Measurements from ENCODE around the gene TFCP2L1. TPM values are rescaled to one million over a fixed set of nuclear protein-coding genes. Genes with fewer than 3 reads are reported as not detected.

Gene TFCP2L1
- total RNA-seq, 1 donor from 2014 or later: not detected

- H3K4me3 Mint-ChIP-seq (ENCODE audit: low read depth): no peak overlapping the region
- intact Hi-C loops (cut with micrococcal nuclease): no loop called here
- H3K27me3 Mint-ChIP-seq (ENCODE audit: low read depth): peaks cover 5% of the 10 kb centered on the region
These were observed 31.9 kb downstream of the TFCP2L1 start for GRCh38 chr2:121253021-121253673.

GRCh38 chr2:121251497-121251896, 33.5 kb downstream of the TFCP2L1 start:
- Mint-ChIP-seq H3K27me3 (ENCODE audit: low read depth) (peaks cover 2% of the 10 kb centered on the region), H3K36me3 (ENCODE audit: low read depth) (no peaks in the 10 kb centered on the region), H3K9me3 (no peaks in the 10 kb centered on the region), H3K4me1 (ENCODE audit: low read depth) (no peaks in the 10 kb centered on the region), H3K4me3 (ENCODE audit: low read depth) (no peak overlapping the region), H3K27ac (no peak overlapping the region)
- intact Hi-C loops (cut with micrococcal nuclease): no loop called here
- no peak for DNase-seq (ENCODE audit: low spot score)

More at GRCh38 chr2:121253021-121253673, 31.9 kb downstream of the TFCP2L1 start:
- no peak overlapping the region for H3K27ac Mint-ChIP-seq
- H3K36me3 Mint-ChIP-seq (ENCODE audit: low read depth): no peaks in the 10 kb centered on the region
- peaks cover 4% of the 10 kb centered on the region for H3K4me1 Mint-ChIP-seq (ENCODE audit: low read depth)
- no peaks in the 10 kb centered on the region for H3K9me3 Mint-ChIP-seq
- DNase-seq (ENCODE audit: low spot score): no peak

DNA sequence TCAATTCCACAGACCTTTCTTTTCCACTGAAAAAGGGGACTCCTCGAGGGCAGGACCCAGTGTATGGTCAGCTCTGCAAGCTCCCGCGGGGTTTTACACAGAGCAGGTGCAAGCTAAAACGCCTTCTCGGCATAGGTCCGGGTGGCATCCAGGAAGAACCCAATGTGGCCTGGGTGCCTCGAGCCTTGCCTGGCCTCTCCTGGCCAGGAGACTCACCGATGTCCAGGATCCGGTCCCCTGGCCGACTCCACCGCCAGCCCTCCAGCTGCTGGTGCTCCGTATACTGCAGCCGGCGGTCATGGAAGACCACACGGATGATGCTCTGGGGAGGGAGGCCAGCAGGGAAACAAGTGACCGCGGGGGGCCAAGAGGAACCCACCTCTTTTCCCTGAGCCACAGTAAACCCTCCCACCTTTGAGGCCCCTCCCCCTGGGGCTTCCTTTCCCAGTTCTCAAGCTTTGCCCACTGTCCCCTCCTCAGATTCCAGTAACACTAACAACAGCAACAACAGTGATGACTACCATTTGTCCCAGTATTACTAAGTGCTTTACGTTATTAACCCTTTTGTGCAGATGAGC, 36.1 kb downstream of the TFCP2L1 start:
- no peaks in the 10 kb centered on the region for H3K4me1 Mint-ChIP-seq (ENCODE audit: low read depth)
- no peak overlapping the region for H3K27ac Mint-ChIP-seq
- no peaks in the 10 kb centered on the region for H3K36me3 Mint-ChIP-seq (ENCODE audit: low read depth)
- H3K27me3 Mint-ChIP-seq (ENCODE audit: low read depth): peaks cover 2% of the 10 kb centered on the region
- H3K4me3 Mint-ChIP-seq (ENCODE audit: low read depth): no peak overlapping the region
- intact Hi-C loops (cut with micrococcal nuclease): no loop called here
- no peak for DNase-seq (ENCODE audit: low spot score)
- H3K9me3 Mint-ChIP-seq: no peaks in the 10 kb centered on the region

GRCh38 chr2:121247971-121248370, 37.0 kb downstream of the TFCP2L1 start:
- Mint-ChIP-seq H3K27me3 (ENCODE audit: low read depth) (peaks cover 2% of the 10 kb centered on the region), H3K4me3 (ENCODE audit: low read depth) (no peak overlapping the region), H3K36me3 (ENCODE audit: low read depth) (no peaks in the 10 kb centered on the region), H3K27ac (no peak overlapping the region), H3K4me1 (ENCODE audit: low read depth) (no peaks in the 10 kb centered on the region), H3K9me3 (no peaks in the 10 kb centered on the region)
- intact Hi-C loops (cut with micrococcal nuclease): no loop called here
- DNase-seq (ENCODE audit: low spot score): no peak

GRCh38 chr2:121247534-121247933, 37.5 kb downstream of the TFCP2L1 start:
- no peaks in the 10 kb centered on the region for H3K36me3 Mint-ChIP-seq (ENCODE audit: low read depth)
- H3K4me1 Mint-ChIP-seq (ENCODE audit: low read depth): no peaks in the 10 kb centered on the region
- no peak for DNase-seq (ENCODE audit: low spot score)
- no peak overlapping the region for H3K27ac Mint-ChIP-seq
- no peak overlapping the region for H3K4me3 Mint-ChIP-seq (ENCODE audit: low read depth)
- H3K27me3 Mint-ChIP-seq (ENCODE audit: low read depth): peaks cover 2% of the 10 kb centered on the region
- H3K9me3 Mint-ChIP-seq: no peaks in the 10 kb centered on the region
- intact Hi-C loops (cut with micrococcal nuclease): no loop called here

GRCh38 chr2:121246704-121247255, 38.2 kb downstream of the TFCP2L1 start:
- Mint-ChIP-seq H3K4me1 (ENCODE audit: low read depth) (no peaks in the 10 kb centered on the region), H3K27ac (no peak overlapping the region), H3K4me3 (ENCODE audit: low read depth) (no peak overlapping the region), H3K9me3 (no peaks in the 10 kb centered on the region), H3K27me3 (ENCODE audit: low read depth) (peaks cover 2% of the 10 kb centered on the region), H3K36me3 (ENCODE audit: low read depth) (no peaks in the 10 kb centered on the region)
- DNase-seq (ENCODE audit: low spot score): no peak
- intact Hi-C loops (cut with micrococcal nuclease): no loop called here

GRCh38 chr2:121245913-121246312, 39.1 kb downstream of the TFCP2L1 start:
- Mint-ChIP-seq H3K4me1 (ENCODE audit: low read depth) (no peaks in the 10 kb centered on the region), H3K36me3 (ENCODE audit: low read depth) (no peaks in the 10 kb centered on the region), H3K27me3 (ENCODE audit: low read depth) (no peaks in the 10 kb centered on the region), H3K27ac (no peak overlapping the region), H3K9me3 (no peaks in the 10 kb centered on the region), H3K4me3 (ENCODE audit: low read depth) (no peak overlapping the region)
- intact Hi-C loops (cut with micrococcal nuclease): no loop called here
- DNase-seq (ENCODE audit: low spot score): no peak

- Mint-ChIP-seq H3K36me3 (ENCODE audit: low read depth) (no peaks in the 10 kb centered on the region), H3K9me3 (no peaks in the 10 kb centered on the region), H3K27ac (no peak overlapping the region), H3K4me1 (ENCODE audit: low read depth) (no peaks in the 10 kb centered on the region), H3K27me3 (ENCODE audit: low read depth) (no peaks in the 10 kb centered on the region), H3K4me3 (ENCODE audit: low read depth) (no peak overlapping the region)
- intact Hi-C loops (cut with micrococcal nuclease): no loop called here
- DNase-seq (ENCODE audit: low spot score): no peak
These were observed 39.7 kb downstream of the TFCP2L1 start for GRCh38 chr2:121245120-121245820.

GRCh38 chr2:121244616-121245015, 40.4 kb downstream of the TFCP2L1 start:
- DNase-seq (ENCODE audit: low spot score): no peak
- intact Hi-C loops (cut with micrococcal nuclease): no loop called here
- H3K27me3 Mint-ChIP-seq (ENCODE audit: low read depth): no peaks in the 10 kb centered on the region
- no peaks in the 10 kb centered on the region for H3K36me3 Mint-ChIP-seq (ENCODE audit: low read depth)
- no peaks in the 10 kb centered on the region for H3K4me1 Mint-ChIP-seq (ENCODE audit: low read depth)
- no peak overlapping the region for H3K4me3 Mint-ChIP-seq (ENCODE audit: low read depth)
- H3K9me3 Mint-ChIP-seq: no peaks in the 10 kb centered on the region
- no peak overlapping the region for H3K27ac Mint-ChIP-seq

- Mint-ChIP-seq H3K27ac (no peak overlapping the region), H3K36me3 (ENCODE audit: low read depth) (no peaks in the 10 kb centered on the region), H3K9me3 (no peaks in the 10 kb centered on the region), H3K4me3 (ENCODE audit: low read depth) (no peak overlapping the region), H3K27me3 (ENCODE audit: low read depth) (no peaks in the 10 kb centered on the region), H3K4me1 (ENCODE audit: low read depth) (no peaks in the 10 kb centered on the region)
- no peak for DNase-seq (ENCODE audit: low spot score)
- intact Hi-C loops (cut with micrococcal nuclease): no loop called here
These were observed 41.1 kb downstream of the TFCP2L1 start for GRCh38 chr2:121243821-121244460.

DNA sequence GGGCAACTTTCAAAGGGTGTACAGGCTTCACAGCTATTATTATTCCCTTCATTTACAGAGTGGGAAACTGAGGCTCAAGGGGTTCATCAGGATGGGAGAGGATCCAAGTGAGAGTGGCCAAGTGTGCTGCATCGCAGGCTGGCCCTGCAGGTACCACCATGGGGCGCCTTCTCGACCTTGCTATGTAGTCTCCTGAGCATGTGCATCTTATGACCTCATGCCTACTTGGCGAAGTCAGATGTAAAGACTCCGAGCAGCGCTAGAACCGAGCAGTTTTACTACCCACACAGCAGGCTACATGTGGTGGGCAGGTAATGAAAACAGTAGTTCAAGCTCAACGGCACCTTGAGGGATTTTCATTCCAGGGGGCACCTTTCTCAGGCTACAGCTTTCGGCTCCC, 42.0 kb downstream of the TFCP2L1 start:
- no peaks in the 10 kb centered on the region for H3K4me1 Mint-ChIP-seq (ENCODE audit: low read depth)
- H3K27ac Mint-ChIP-seq: no peak overlapping the region
- intact Hi-C loops (cut with micrococcal nuclease): no loop called here
- H3K4me3 Mint-ChIP-seq (ENCODE audit: low read depth): no peak overlapping the region
- H3K27me3 Mint-ChIP-seq (ENCODE audit: low read depth): no peaks in the 10 kb centered on the region
- no peaks in the 10 kb centered on the region for H3K9me3 Mint-ChIP-seq
- H3K36me3 Mint-ChIP-seq (ENCODE audit: low read depth): no peaks in the 10 kb centered on the region
- no peak for DNase-seq (ENCODE audit: low spot score)

GRCh38 chr2:121242175-121242875, 42.7 kb downstream of the TFCP2L1 start:
- Mint-ChIP-seq H3K36me3 (ENCODE audit: low read depth) (no peaks in the 10 kb centered on the region), H3K27me3 (ENCODE audit: low read depth) (no peaks in the 10 kb centered on the region), H3K4me1 (ENCODE audit: low read depth) (no peaks in the 10 kb centered on the region), H3K4me3 (ENCODE audit: low read depth) (no peak overlapping the region), H3K27ac (no peak overlapping the region), H3K9me3 (no peaks in the 10 kb centered on the region)
- DNase-seq (ENCODE audit: low spot score): no peak
- intact Hi-C loops (cut with micrococcal nuclease): no loop called here
